Measurements from ENCODE around the gene SLC25A26. TPM values are rescaled to one million over a fixed set of nuclear protein-coding genes. Genes with fewer than 3 reads are reported as not detected.

Gene SLC25A26
- total and polyA plus RNA-seq, 2 of the 13 experiments (the other 11 are each of a cell fraction or from before 2014, with no cell fraction given) = 23.1 to 32.7 TPM

DNA sequence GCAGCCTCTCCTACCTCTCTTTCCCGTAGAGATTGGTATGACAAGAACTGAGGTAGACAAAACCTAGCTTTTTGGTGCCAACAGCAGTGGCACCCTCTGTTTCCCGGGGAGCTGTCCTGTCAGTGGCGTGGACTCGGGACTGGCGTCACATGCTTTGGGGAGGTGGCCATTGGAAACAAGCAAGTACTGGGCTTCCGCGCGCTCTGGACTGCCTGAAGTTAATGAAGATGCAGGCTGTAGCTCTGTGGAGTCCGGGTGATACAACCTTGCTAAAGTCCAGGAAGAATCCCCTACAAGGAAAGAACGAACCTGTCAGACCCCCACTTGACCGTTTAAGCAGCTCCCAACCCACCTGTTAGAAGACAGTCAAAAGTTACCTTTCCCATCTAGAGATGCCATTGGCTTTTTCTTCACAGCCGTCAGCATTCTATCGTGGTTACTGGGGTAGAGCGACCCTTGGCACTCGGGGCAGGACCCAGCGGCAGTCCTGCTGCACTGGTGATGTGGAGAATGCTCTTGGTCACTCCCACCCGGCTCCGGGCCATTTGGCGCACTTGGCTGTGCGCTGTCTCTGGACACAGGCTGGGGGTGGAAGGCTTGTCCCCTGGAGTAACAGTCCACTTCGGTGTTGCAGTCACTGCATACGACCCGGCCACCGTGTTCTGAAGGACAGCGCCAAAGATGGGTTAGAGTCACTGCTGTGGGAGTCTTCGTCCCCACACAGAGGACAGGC is 159.6 kb downstream of the SLC25A26 start (continued):
- TF ChIP-seq, protein P1, sequence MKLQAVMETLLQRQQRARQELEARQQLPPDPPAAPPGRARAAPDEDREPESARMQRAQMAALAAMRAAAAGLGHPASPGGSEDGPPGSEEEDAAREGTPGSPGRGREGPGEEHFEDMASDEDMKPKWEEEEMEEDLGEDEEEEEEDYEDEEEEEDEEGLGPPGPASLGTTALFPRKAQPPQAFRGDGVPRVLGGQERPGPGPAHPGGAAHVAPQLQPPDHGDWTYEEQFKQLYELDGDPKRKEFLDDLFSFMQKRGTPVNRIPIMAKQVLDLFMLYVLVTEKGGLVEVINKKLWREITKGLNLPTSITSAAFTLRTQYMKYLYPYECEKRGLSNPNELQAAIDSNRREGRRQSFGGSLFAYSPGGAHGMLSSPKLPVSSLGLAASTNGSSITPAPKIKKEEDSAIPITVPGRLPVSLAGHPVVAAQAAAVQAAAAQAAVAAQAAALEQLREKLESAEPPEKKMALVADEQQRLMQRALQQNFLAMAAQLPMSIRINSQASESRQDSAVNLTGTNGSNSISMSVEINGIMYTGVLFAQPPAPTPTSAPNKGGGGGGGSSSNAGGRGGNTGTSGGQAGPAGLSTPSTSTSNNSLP (IDR thresholded peaks at IDR 0.05; ENCODE audit: low read depth, low read length) = no peak
- TF ChIP-seq SMARCE1 (IDR thresholded peaks at IDR 0.05; ENCODE audit: borderline replicate concordance) = no peak
- TF ChIP-seq FOXK2 (IDR thresholded peaks at IDR 0.05) = no peak
- TF ChIP-seq DNMT3B (CRISPR knock-in tag; conservative IDR thresholded peaks at IDR 0.05) = no peak

DNA sequence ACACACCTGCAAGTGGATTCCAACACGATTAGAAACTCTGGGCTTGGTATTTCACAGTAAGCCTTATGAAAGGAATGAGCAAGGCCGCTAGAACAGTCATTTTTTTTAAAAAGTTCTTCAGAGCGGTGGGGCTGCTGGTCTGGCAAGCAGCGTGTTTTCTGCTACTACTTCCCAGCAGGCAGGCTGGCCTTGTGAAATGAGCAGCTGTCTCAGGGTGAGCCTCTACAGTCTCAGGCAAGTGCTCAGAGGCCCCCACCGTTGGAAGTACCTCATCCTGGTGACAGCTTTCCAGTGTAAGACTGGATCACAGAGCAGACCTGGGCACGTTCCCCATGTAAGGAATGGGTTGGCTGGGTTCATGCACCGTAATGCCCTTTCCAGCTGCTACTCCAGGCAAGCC is 160.8 kb downstream of the SLC25A26 start:
- Histone ChIP-seq H3K9me3 (ENCODE audit: low read length) (no peaks in the 10 kb centered on the region), H3K9ac (ENCODE audit: insufficient read depth, low read depth, low read length) (no peak overlapping the region), H3K27ac (ENCODE audit: extremely low read length, insufficient read depth, low read length) (no peak overlapping the region), H3K4me2 (ENCODE audit: low read depth, low read length) (no peak overlapping the region), H3K4me3 (replicated peaks in 1 of 3; ENCODE audit: insufficient read depth in 1 of 3, low read depth in 2 of 3, low read length in 3 of 3) (no peak overlapping the region), H2AFZ (ENCODE audit: low read length) (no peak overlapping the region), H3K36me3 (replicated peaks in 1 of 2; ENCODE audit: control insufficient read depth in 1 of 2, insufficient read depth in 2 of 2, low read length in 2 of 2) (peaks cover 45 to 95% of the 10 kb centered on the region in 2 experiments), H3K27me3 (ENCODE audit: control insufficient read depth in 1 of 2, insufficient read depth in 2 of 2, low read length in 2 of 2) (no peaks in the 10 kb centered on the region), H3K79me2 (ENCODE audit: insufficient read depth, low read length) (no peaks in the 10 kb centered on the region), H3K4me1 (ENCODE audit: insufficient read depth, low read length) (peaks cover 10% of the 10 kb centered on the region), H4K20me1 (ENCODE audit: insufficient read depth, low read length) (no peaks in the 10 kb centered on the region)
- 92% methylated on average over 4 of the region's 7 CpGs for WGBS (ENCODE audit: low lambda C conversion rate)
- ATAC-seq (no peak), DNase-seq (ENCODE audit: low spot score) (no peak), FAIRE-seq (no peak)
- in situ Hi-C loops (cut with HindIII; ENCODE audit: extremely low pct_ligation_motif_present, low pct_unique_long_range_greater_than_20kb) = loop anchor here (10.0 kb wide), 1 partner anchor 107 kb away; no protein-coding TSS in a partner anchor
- TF ChIP-seq EEA1 (CRISPR knock-in tag; IDR thresholded peaks at IDR 0.05; ENCODE audit: borderline replicate concordance) = no peak
- no peak for TF ChIP-seq ZNF616 (CRISPR knock-in tag; IDR thresholded peaks at IDR 0.05; ENCODE audit: low read depth)
- no peak for TF ChIP-seq ZNF354B (CRISPR knock-in tag; IDR thresholded peaks at IDR 0.05)
- BruUV-seq (replicated peaks) = no TSS peak
- ChIA-PET POLR2A (no interaction called here), CTCF (ENCODE audit: low intra/inter-chr PET ratio, low total read pairs) (no interaction called here)
- intact Hi-C loops (cut with micrococcal nuclease; ENCODE audit: unreplicated experiment) = no loop called here
